ENCODE measurements around the gene EXD3. TPM values are rescaled to one million over a fixed set of nuclear protein-coding genes. Genes with fewer than 3 reads are reported as not detected.

EXD3 gene
- total and polyA plus RNA-seq, 4 donors = 8.6 to 30.5 (median 19.5) TPM

GRCh38 chr9:137458194-137459151 is 35.5 kb upstream of the EXD3 start:
- Histone ChIP-seq H3K36me3 (ENCODE audit: control insufficient read depth in 4 of 4, insufficient read depth in 4 of 4, low read length in 4 of 4) (peaks cover 0 to 12% (median 3%) of the 10 kb centered on the region in 4 donors), H3K9me3 (ENCODE audit: control insufficient read depth in 4 of 4, insufficient read depth in 3 of 4, low read length in 3 of 4) (no peaks in the 10 kb centered on the region), H3K9ac (ENCODE audit: insufficient read depth in 1 of 2, low read length in 2 of 2) (no peak overlapping the region), H3K4me3 (peak overlapping the region; percentile 56), H3K27ac (ENCODE audit: low read depth in 1 of 2, low read length in 1 of 2) (peak overlapping the region in 1 of 2 donors; percentile 56), H3K4me1 (ENCODE audit: control insufficient read depth in 5 of 5, insufficient read depth in 5 of 5, low read length in 5 of 5) (peaks cover 0 to 27% (median 9%) of the 10 kb centered on the region in 5 donors), H3K27me3 (ENCODE audit: control insufficient read depth in 3 of 3, insufficient read depth in 3 of 3, low read length in 2 of 3) (no peaks in the 10 kb centered on the region)
- no peak for ATAC-seq (ENCODE audit: insufficient read depth, low FRiP score)
- TF ChIP-seq CTCF (IDR thresholded peaks at IDR 0.05; ENCODE audit: control extremely low read depth, extremely low read depth) = no peak
- 16 to 47% methylated on average over 32 to 88 of the region's 88 CpGs for WGBS, 2 donors
- peak in 2 of 3 donors; percentile 18 to 22 for DNase-seq

- no peak overlapping the region for H3K9ac ChIP-seq (ENCODE audit: insufficient read depth in 1 of 2, low read length in 2 of 2)
- no peak for TF ChIP-seq CTCF (IDR thresholded peaks at IDR 0.05; ENCODE audit: control extremely low read depth, extremely low read depth)
- DNase-seq (peak in 1 of 3 donors; percentile 9), ATAC-seq (ENCODE audit: insufficient read depth, low FRiP score) (no peak)
- H3K9me3 ChIP-seq (ENCODE audit: control insufficient read depth in 4 of 4, insufficient read depth in 3 of 4, low read length in 3 of 4) = no peaks in the 10 kb centered on the region
- H3K36me3 ChIP-seq (ENCODE audit: control insufficient read depth in 4 of 4, insufficient read depth in 4 of 4, low read length in 4 of 4) = peaks cover 0 to 10% (median 3%) of the 10 kb centered on the region in 4 donors
- WGBS, 2 donors = 94 to 96% methylated on average over 44 of the region's 44 CpGs
- peaks cover 0 to 29% (median 11%) of the 10 kb centered on the region in 5 donors for H3K4me1 ChIP-seq (ENCODE audit: control insufficient read depth in 5 of 5, insufficient read depth in 5 of 5, low read length in 5 of 5)
- no peak overlapping the region for H3K27ac ChIP-seq (ENCODE audit: low read depth in 1 of 2, low read length in 1 of 2)
- peak overlapping the region; percentile 56 for H3K4me3 ChIP-seq
- H3K27me3 ChIP-seq (ENCODE audit: control insufficient read depth in 3 of 3, insufficient read depth in 3 of 3, low read length in 2 of 3) = no peaks in the 10 kb centered on the region
Observed at GRCh38 chr9:137457406-137458193, 34.6 kb upstream of the EXD3 start.

GRCh38 chr9:137456864-137457405 is 34.0 kb upstream of the EXD3 start:
- no peak overlapping the region for H3K27ac ChIP-seq (ENCODE audit: low read depth in 1 of 2, low read length in 1 of 2)
- peaks cover 0 to 10% (median 3%) of the 10 kb centered on the region in 4 donors for H3K36me3 ChIP-seq (ENCODE audit: control insufficient read depth in 4 of 4, insufficient read depth in 4 of 4, low read length in 4 of 4)
- DNase-seq (no peak), ATAC-seq (ENCODE audit: insufficient read depth, low FRiP score) (no peak)
- 93 to 95% methylated on average over 10 of the region's 10 CpGs for WGBS, 2 donors
- H3K9ac ChIP-seq (ENCODE audit: insufficient read depth in 1 of 2, low read length in 2 of 2) = no peak overlapping the region
- H3K9me3 ChIP-seq (ENCODE audit: control insufficient read depth in 4 of 4, insufficient read depth in 3 of 4, low read length in 3 of 4) = no peaks in the 10 kb centered on the region
- no peaks in the 10 kb centered on the region for H3K27me3 ChIP-seq (ENCODE audit: control insufficient read depth in 3 of 3, insufficient read depth in 3 of 3, low read length in 2 of 3)
- peaks cover 0 to 29% (median 11%) of the 10 kb centered on the region in 5 donors for H3K4me1 ChIP-seq (ENCODE audit: control insufficient read depth in 5 of 5, insufficient read depth in 5 of 5, low read length in 5 of 5)
- no peak for TF ChIP-seq CTCF (IDR thresholded peaks at IDR 0.05; ENCODE audit: control extremely low read depth, extremely low read depth)
- no peak overlapping the region for H3K4me3 ChIP-seq

All from lung (tissue), 12 donors.